ENCODE measurements around the gene FOXK2. TPM values are rescaled to one million over a fixed set of nuclear protein-coding genes. Genes with fewer than 3 reads are reported as not detected.
"Not testable (repeated sequence)": the region's sequence is repeated elsewhere in the genome, so short reads cannot be mapped to it uniquely, and the experiment has no call there.

The FOXK2 gene
- total RNA-seq, 1 donor from 2014 or later = 49.5 TPM

GRCh38 chr17:82503728-82504308 is 15.7 kb upstream of the FOXK2 start:
- no peak for TF ChIP-seq CTCF (IDR thresholded peaks at IDR 0.05)
- DNase-seq (ENCODE audit: low spot score) = no peak
- H3K27me3 Mint-ChIP-seq (ENCODE audit: low read depth) = no peaks in the 10 kb centered on the region
- no peak overlapping the region for H3K4me3 Mint-ChIP-seq (ENCODE audit: unreplicated experiment)
- no peaks in the 10 kb centered on the region for H3K9me3 Mint-ChIP-seq (ENCODE audit: low read depth)
- H3K36me3 Mint-ChIP-seq (ENCODE audit: low read depth) = no peaks in the 10 kb centered on the region
- no peak overlapping the region for H3K27ac Mint-ChIP-seq (ENCODE audit: unreplicated experiment)
- H3K4me1 Mint-ChIP-seq (ENCODE audit: low read depth) = no peaks in the 10 kb centered on the region

DNA sequence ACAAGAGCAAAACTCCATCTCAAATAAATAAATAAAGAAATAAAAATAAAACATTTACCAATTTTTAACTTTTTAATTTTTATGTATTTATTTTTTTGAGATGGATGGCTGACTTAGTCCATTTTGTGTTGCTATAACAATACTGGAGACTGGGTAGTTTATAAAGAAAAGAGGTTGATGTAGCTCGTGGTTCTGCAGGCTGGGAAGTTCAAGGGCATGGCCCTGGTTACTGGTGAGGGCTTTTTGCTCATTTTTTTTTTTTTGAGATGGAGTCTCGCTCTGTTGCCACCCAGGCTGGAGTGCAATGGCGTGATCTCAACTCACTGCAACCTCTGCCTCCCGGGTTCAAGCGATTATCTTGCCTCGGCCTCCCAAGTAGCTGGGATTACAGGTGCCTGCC is 14.2 kb upstream of the FOXK2 start:
- H3K27me3 Mint-ChIP-seq (ENCODE audit: low read depth) = no peaks in the 10 kb centered on the region
- no peaks in the 10 kb centered on the region for H3K36me3 Mint-ChIP-seq (ENCODE audit: low read depth)
- H3K4me3 Mint-ChIP-seq (ENCODE audit: unreplicated experiment) = no peak overlapping the region
- H3K4me1 Mint-ChIP-seq (ENCODE audit: low read depth) = no peaks in the 10 kb centered on the region
- no peak for DNase-seq (ENCODE audit: low spot score)
- no peak overlapping the region for H3K27ac Mint-ChIP-seq (ENCODE audit: unreplicated experiment)
- no peaks in the 10 kb centered on the region for H3K9me3 Mint-ChIP-seq (ENCODE audit: low read depth)
- no peak for TF ChIP-seq CTCF (IDR thresholded peaks at IDR 0.05)

- H3K4me1 Mint-ChIP-seq (ENCODE audit: low read depth); H3K9me3 Mint-ChIP-seq (ENCODE audit: low read depth): not testable (repeated sequence)
Observed at GRCh38 chr17:82506402-82506801, 13.1 kb upstream of the FOXK2 start.

GRCh38 chr17:82507631-82508175 is 11.8 kb upstream of the FOXK2 start:
- Mint-ChIP-seq H3K9me3 (ENCODE audit: low read depth) (no peaks in the 10 kb centered on the region), H3K4me1 (ENCODE audit: low read depth) (no peaks in the 10 kb centered on the region), H3K36me3 (ENCODE audit: low read depth) (no peaks in the 10 kb centered on the region), H3K27me3 (ENCODE audit: low read depth) (no peaks in the 10 kb centered on the region), H3K27ac (ENCODE audit: unreplicated experiment) (no peak overlapping the region), H3K4me3 (ENCODE audit: unreplicated experiment) (no peak overlapping the region)
- TF ChIP-seq CTCF (IDR thresholded peaks at IDR 0.05) = no peak
- DNase-seq (ENCODE audit: low spot score) = no peak

More at GRCh38 chr17:82506402-82506801, 13.1 kb upstream of the FOXK2 start:
- H3K27ac Mint-ChIP-seq (ENCODE audit: unreplicated experiment); H3K27me3 Mint-ChIP-seq (ENCODE audit: low read depth); H3K36me3 Mint-ChIP-seq (ENCODE audit: low read depth); DNase-seq (ENCODE audit: low spot score); H3K4me3 Mint-ChIP-seq (ENCODE audit: unreplicated experiment): not testable (repeated sequence)

DNA sequence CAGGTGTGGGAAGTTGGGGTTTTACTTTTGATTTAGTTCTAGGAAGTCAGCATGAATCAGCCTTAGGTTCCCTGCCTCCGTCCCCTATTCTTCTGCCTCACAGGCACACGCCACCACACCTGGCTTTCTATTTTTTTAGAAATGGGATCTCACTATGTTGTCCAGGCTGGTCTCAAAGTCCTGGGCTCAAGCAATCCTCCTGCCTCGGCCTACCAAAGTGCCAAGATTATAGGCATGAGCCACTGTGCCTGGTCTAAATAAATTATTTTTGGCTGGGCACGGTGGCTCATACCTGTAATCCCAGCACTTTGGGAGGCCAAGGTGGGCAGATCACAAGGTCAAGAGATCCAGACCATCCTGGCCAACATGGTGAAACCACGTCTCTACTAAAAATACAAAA is 7.9 kb upstream of the FOXK2 start:
- H3K9me3 Mint-ChIP-seq (ENCODE audit: low read depth); H3K36me3 Mint-ChIP-seq (ENCODE audit: low read depth); H3K4me1 Mint-ChIP-seq (ENCODE audit: low read depth); H3K27ac Mint-ChIP-seq (ENCODE audit: unreplicated experiment); H3K27me3 Mint-ChIP-seq (ENCODE audit: low read depth); DNase-seq (ENCODE audit: low spot score); H3K4me3 Mint-ChIP-seq (ENCODE audit: unreplicated experiment): not testable (repeated sequence)

GRCh38 chr17:82513864-82514263 is 5.7 kb upstream of the FOXK2 start:
- H3K36me3 Mint-ChIP-seq (ENCODE audit: low read depth); H3K27ac Mint-ChIP-seq (ENCODE audit: unreplicated experiment); H3K27me3 Mint-ChIP-seq (ENCODE audit: low read depth); H3K9me3 Mint-ChIP-seq (ENCODE audit: low read depth); DNase-seq (ENCODE audit: low spot score); H3K4me1 Mint-ChIP-seq (ENCODE audit: low read depth); H3K4me3 Mint-ChIP-seq (ENCODE audit: unreplicated experiment): not testable (repeated sequence)
